GM13976 (cell line): ENCODE data around the gene GABRA6.

Experiments used
- DNase-seq: peaks from one replicate; pipeline ENCODE4 v3.0.0; 2012; ENCODE audit warnings: low spot score
- CTCF ChIP-seq: IDR thresholded peaks from 2 replicates; pipeline ENCODE4 v1.5.1; 2012; ENCODE audit warnings: borderline replicate concordance, mild to moderate bottlenecking; ENCODE audit not compliant: insufficient read depth; ENCODE audit errors: extremely low read depth, missing control alignments, control extremely low read depth
- in situ Hi-C: fragments of 300-500 bp; cut with MboI; formaldehyde crosslinking; loops from one replicate; pipeline ENCODE4 v1.12.0; 2022; ENCODE audit warnings: low sequenced_read_pairs, mixed read lengths, inconsistent platforms; ENCODE audit not compliant: unreplicated experiment

The GABRA6 gene

DNA sequence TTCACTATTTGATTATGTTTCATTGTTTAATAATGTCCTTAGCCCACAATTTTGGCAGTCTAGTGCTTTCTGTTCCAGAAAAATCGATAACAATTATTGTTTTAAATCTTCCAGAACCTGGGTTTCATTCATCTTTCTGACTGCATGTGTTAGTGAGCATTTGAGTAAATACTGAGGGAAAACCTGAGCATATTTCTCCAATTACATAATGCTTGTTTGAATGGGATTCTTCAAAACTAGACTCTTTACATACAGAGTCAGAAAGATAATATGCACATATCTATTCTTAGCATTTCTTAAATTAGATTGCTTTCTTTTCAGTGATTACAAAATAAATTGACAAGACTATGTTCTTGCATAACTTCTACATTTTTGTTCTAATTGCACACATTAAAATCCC, 21.9 kb downstream of the GABRA6 start:
- TF ChIP-seq CTCF: no peak
- no peak for DNase-seq
- in situ Hi-C loops: no loop called here

DNA sequence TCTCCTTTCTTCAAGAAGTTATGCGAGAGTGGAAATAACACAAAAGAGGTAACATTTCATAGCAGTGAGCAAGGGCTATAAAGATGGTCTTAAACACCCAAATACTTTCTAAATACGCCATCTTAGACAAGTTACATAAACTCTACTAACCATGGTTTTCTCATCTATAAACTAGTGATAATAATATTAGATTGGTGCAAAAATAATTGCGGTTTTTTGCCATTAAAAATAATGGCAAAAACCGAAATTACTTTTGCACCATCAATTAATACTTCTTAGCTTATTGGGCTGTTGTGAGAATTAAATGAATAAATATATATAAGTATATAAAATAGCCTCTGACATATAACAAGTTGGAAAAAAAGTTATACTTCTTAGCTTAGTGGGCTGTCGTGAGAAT, 23.7 kb downstream of the GABRA6 start:
- in situ Hi-C loops: no loop called here
- TF ChIP-seq CTCF: no peak

GRCh38 chr5:161713042-161713441, 27.5 kb downstream of the GABRA6 start:
- TF ChIP-seq CTCF: no peak
- in situ Hi-C loops: no loop called here
- no peak for DNase-seq

More for the DNA sequence above, 23.7 kb downstream of the GABRA6 start:
- no peak for DNase-seq

DNA sequence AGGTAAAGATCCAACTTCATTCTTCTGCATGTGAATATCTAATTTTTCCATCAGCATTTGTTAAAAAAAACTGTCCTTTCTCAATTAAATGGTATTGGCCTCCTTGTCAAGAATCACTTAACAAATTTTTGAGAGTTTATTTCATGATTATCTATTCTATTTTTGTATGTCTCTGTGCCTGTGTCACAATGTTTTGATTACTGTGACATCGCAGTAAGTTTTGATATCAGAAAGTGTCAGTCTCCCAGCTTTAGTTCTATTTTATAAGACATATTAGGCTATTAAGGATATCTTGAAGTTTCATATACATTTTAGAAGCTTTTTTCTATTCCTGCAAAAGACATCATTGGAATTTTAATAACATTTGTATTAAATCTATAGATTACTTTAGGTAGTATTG, 33.6 kb downstream of the GABRA6 start:
- no peak for TF ChIP-seq CTCF
- in situ Hi-C loops: no loop called here

DNA sequence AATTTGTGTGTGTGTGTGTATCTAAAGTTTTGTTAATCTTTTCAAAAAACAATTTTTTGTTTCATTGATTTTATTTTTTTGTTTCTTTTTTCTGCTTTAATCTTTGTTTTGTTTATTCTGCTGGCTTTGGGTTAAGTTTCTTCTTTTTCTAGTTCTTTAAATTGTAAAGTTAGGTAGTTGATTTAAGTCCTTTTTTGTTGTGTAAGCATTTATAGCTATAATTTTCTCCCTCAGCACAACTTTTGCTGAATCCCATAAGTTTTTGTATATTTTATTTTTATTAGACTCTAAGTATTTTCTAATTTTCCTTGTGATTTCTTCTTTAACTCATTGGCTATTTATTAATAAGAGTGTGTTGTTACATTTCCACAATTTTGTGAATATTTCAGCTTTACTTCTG, 34.9 kb downstream of the GABRA6 start:
- no peak for TF ChIP-seq CTCF
- in situ Hi-C loops: no loop called here
- DNase-seq: no peak

More for the DNA sequence above, 33.6 kb downstream of the GABRA6 start:
- no peak for DNase-seq

GRCh38 chr5:161734741-161735140, 49.2 kb downstream of the GABRA6 start:
- TF ChIP-seq CTCF: no peak
- in situ Hi-C loops: no loop called here

GRCh38 chr5:161740433-161740832, 54.9 kb downstream of the GABRA6 start:
- TF ChIP-seq CTCF: no peak
- DNase-seq: no peak
- in situ Hi-C loops: no loop called here

More at GRCh38 chr5:161734741-161735140, 49.2 kb downstream of the GABRA6 start:
- no peak for DNase-seq
